HG02938 (cell line): Measurements from ENCODE around the gene FOXO3B.
"Not testable (repeated sequence)": the region's sequence is repeated elsewhere in the genome, so short reads cannot be mapped to it uniquely, and the experiment has no call there.

Experiments
- ATAC-seq: cut with Tn5 transposase; IDR thresholded peaks from one replicate; pipeline ENCODE4 v1.9.1; 2021; ENCODE audit warnings: mild to moderate bottlenecking, moderate library complexity; ENCODE audit not compliant: unreplicated experiment

FOXO3B gene

GRCh38 chr17:18681767-18682571, at the start of gene FOXO3B:
TSS of gene FOXO3B (minus strand) at chr17:18682314. CDS start at chr17:18681651, 663 bp downstream.
- ATAC-seq, result peak; percentile 90

- not testable (repeated sequence) for ATAC-seq
These were observed 41.4 kb upstream of the FOXO3B start for GRCh38 chr17:18723509-18723908.

- not testable (repeated sequence) for ATAC-seq
These were observed 40.5 kb upstream of the FOXO3B start for GRCh38 chr17:18722612-18723011.

- ATAC-seq, result not testable (repeated sequence)
These were observed 39.8 kb upstream of the FOXO3B start for GRCh38 chr17:18721775-18722547.

GRCh38 chr17:18719428-18720110, 37.5 kb upstream of the FOXO3B start:
- ATAC-seq, result not testable (repeated sequence)

GRCh38 chr17:18718643-18719427, 36.7 kb upstream of the FOXO3B start:
- not testable (repeated sequence) for ATAC-seq

GRCh38 chr17:18712354-18712999, 30.4 kb upstream of the FOXO3B start:
- not testable (repeated sequence) for ATAC-seq

GRCh38 chr17:18708215-18708614, 26.1 kb upstream of the FOXO3B start:
- ATAC-seq, result not testable (repeated sequence)

- ATAC-seq, result not testable (repeated sequence)
These were observed 23.8 kb upstream of the FOXO3B start for GRCh38 chr17:18705955-18706354.

- ATAC-seq, result not testable (repeated sequence)
These were observed 16.5 kb upstream of the FOXO3B start for GRCh38 chr17:18698473-18699103.

- ATAC-seq, result not testable (repeated sequence)
These were observed 13.0 kb upstream of the FOXO3B start for GRCh38 chr17:18695143-18695542.

- ATAC-seq, result not testable (repeated sequence)
These were observed 554 bp upstream of the FOXO3B start for GRCh38 chr17:18682668-18683067.

- not testable (repeated sequence) for ATAC-seq
These were observed 4.7 kb downstream of the FOXO3B start for GRCh38 chr17:18677381-18677780.

GRCh38 chr17:18676928-18677327, 5.2 kb downstream of the FOXO3B start:
- not testable (repeated sequence) for ATAC-seq

GRCh38 chr17:18672395-18673227, 9.5 kb downstream of the FOXO3B start:
- not testable (repeated sequence) for ATAC-seq

- ATAC-seq, result not testable (repeated sequence)
These were observed 13.5 kb downstream of the FOXO3B start for GRCh38 chr17:18668625-18669024.

- not testable (repeated sequence) for ATAC-seq
These were observed 14.6 kb downstream of the FOXO3B start for GRCh38 chr17:18667535-18667934.

- not testable (repeated sequence) for ATAC-seq
These were observed 15.8 kb downstream of the FOXO3B start for GRCh38 chr17:18666326-18666725.
